ENCODE data around the gene MICAL2. TPM values are rescaled to one million over a fixed set of nuclear protein-coding genes. Genes with fewer than 3 reads are reported as not detected.

MICAL2 gene, protein sequence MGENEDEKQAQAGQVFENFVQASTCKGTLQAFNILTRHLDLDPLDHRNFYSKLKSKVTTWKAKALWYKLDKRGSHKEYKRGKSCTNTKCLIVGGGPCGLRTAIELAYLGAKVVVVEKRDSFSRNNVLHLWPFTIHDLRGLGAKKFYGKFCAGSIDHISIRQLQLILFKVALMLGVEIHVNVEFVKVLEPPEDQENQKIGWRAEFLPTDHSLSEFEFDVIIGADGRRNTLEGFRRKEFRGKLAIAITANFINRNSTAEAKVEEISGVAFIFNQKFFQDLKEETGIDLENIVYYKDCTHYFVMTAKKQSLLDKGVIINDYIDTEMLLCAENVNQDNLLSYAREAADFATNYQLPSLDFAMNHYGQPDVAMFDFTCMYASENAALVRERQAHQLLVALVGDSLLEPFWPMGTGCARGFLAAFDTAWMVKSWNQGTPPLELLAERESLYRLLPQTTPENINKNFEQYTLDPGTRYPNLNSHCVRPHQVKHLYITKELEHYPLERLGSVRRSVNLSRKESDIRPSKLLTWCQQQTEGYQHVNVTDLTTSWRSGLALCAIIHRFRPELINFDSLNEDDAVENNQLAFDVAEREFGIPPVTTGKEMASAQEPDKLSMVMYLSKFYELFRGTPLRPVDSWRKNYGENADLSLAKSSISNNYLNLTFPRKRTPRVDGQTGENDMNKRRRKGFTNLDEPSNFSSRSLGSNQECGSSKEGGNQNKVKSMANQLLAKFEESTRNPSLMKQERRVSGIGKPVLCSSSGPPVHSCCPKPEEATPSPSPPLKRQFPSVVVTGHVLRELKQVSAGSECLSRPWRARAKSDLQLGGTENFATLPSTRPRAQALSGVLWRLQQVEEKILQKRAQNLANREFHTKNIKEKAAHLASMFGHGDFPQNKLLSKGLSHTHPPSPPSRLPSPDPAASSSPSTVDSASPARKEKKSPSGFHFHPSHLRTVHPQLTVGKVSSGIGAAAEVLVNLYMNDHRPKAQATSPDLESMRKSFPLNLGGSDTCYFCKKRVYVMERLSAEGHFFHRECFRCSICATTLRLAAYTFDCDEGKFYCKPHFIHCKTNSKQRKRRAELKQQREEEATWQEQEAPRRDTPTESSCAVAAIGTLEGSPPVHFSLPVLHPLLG
- total RNA-seq (2014; rRNA removed; shearing (Covaris generic)) = 95.3 and 148 TPM in 2 replicates

GRCh38 chr11:12110201-12110713 is at the start of gene MICAL2:
Gene MICAL2, plus strand, starts transcription at chr11:12110590. Its CDS starts 51,566 bp downstream, at chr11:12162156.
- peak; percentile 84 for DNase-seq (ENCODE audit: low spot score)

DNA sequence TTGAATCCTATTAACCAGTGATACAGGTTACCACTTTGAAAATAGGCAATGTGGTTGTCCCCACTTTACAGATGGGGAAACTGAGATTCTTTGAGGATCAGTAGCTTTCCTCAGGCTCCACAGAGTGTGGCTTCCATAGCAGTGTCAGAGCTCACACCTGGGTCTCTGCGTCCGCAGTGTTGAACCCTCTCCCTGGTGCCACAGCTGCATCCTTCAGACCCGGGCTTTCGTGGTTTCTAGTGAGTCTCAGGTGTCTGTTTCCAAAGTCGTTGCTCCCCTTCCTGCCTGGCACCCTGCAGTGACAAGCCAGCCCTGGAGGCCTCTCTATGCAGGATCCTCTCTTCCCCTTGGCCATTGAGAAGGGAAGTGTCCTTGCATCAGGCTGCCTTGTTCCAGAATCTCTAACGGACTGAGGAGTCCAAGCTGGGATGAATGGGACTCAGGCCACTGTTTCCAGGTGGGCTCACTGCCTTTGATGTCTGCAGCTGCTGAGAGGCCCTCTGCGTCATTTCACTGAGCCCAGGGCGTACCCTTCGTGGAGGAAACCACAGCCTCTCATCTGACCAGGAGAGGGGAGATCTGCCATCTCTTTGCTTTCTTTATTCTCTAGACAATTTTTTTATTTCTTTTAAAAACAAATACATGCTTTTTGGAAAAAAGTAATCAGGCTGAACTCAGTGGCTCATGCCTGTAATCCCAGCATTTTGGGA is 48.4 kb upstream of the MICAL2 start:
- DNase-seq (ENCODE audit: low spot score) = no peak

GRCh38 chr11:12063251-12063650 is 47.1 kb upstream of the MICAL2 start:
- DNase-seq (ENCODE audit: low spot score) = no peak

GRCh38 chr11:12064136-12064953 is 46.0 kb upstream of the MICAL2 start:
- no peak for DNase-seq (ENCODE audit: low spot score)

DNA sequence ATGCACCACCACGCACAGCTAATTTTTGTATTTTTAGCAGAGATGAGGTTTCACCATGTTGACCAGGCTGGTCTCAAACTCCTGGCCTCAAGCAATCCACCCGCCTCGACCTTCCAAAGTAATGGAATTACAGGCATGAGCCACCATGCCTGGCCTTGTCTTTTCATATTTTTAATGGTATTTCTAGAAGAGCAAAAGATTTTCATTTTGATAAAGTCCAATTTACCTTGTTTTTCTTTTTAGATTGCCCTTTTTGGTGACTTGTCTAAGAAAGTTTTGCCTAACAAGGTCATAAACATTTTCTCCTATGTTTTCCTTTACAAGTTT is 45.5 kb upstream of the MICAL2 start:
- no peak for DNase-seq (ENCODE audit: low spot score)

GRCh38 chr11:12066056-12066798 is 44.2 kb upstream of the MICAL2 start:
- DNase-seq (ENCODE audit: low spot score) = peak; percentile 100

- peak; percentile 87 for DNase-seq (ENCODE audit: low spot score)
Measured at GRCh38 chr11:12066799-12067508, 43.4 kb upstream of the MICAL2 start.

DNA sequence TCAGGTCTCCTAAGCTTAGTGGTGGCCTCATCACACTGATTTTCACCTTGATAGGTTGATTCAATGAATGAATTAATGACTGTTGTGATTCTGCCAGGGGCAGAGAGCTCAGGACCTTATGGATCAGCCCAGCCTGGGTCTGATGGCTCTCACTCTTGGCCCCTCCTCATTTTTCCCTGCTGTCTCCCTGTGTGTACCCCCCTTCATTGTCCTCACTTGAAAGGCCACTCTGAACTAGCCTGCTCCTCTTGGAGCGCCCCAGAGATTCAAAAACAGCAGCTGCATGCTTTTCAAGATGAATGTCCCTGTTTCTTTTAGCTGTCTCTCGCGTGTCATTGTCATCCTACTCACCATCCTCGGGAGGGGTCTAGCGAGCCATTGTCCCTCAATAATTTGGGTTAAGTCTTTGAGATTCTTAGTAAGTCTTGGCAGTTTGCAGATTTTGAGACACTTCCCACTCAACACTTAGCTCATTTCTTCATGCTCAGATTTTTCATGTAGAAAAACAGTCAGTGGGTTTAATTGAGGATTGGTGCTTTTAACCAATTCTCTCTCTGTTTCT is 42.5 kb upstream of the MICAL2 start:
- DNase-seq (ENCODE audit: low spot score) = no peak

DNA sequence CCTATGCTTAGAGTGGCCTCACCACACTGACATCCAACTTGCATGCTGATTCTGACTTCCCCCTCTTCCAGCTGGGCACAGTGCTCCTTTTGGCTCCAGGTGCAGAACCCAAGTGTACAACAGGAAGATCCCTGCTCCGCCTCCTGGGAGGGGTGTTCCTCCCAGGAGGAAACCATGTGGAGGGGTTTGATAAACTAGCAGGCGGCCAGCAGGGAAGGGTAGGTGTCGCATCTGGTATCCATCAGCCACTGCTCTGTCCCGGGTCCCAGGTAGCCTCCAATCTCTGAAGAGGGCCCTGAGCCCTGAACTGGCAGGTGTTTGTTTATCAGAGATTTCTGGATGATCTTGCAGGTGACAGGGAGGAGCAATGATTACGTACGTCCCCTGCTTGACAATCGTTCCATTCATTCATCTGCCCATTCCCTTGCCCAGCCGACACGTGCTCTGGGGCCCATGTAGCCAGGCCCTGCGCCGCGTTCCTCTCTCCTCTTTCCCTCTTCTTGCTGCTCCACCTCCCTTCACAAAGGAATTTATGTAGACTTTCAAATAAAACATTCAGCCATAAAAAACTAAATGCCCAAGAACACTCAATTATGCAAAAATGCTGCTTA is 41.2 kb upstream of the MICAL2 start:
- DNase-seq (ENCODE audit: low spot score) = no peak

DNA sequence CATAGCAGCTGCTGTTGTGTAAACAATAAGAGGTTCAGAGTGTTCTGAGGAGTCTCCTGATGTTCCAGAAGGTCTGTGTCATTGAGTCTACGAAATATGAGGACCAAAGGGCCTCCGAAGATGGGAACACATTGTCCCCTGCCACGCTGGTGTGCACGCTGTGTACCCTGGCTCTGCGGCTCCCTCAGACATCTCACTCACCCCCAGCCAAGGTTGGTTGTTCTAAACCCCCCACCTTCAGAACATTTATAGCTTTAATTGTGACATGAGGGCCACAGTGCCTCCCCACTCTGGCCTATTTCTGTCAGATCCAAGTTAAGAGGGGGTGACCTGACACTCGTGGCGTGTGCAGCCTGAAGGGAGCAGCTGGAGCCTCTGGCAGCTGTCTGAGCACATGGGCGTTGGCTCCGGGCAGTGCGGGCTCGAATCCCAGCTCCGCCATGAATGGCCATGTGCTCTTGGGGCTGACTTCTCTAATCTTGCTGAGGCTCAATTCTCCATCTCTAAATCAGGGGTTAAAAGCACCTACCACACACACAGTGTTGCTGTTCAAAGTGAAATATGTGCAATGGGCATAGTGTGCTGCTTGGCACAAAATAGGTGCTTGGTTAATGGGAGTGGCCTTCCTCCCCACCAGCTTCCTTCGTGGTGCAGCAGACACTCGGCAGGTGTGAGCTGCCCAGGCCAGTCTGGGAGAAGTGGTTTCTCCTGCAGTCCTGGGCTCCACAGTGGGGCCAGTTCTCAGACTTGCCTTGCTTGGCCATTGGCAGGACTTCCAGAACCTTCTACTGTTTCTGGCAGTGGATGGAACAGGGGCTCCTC is 39.7 kb upstream of the MICAL2 start:
- no peak for DNase-seq (ENCODE audit: low spot score)

GRCh38 chr11:12071574-12071973 is 38.8 kb upstream of the MICAL2 start:
- DNase-seq (ENCODE audit: low spot score) = no peak

GRCh38 chr11:12073436-12073835 is 37.0 kb upstream of the MICAL2 start:
- no peak for DNase-seq (ENCODE audit: low spot score)

DNA sequence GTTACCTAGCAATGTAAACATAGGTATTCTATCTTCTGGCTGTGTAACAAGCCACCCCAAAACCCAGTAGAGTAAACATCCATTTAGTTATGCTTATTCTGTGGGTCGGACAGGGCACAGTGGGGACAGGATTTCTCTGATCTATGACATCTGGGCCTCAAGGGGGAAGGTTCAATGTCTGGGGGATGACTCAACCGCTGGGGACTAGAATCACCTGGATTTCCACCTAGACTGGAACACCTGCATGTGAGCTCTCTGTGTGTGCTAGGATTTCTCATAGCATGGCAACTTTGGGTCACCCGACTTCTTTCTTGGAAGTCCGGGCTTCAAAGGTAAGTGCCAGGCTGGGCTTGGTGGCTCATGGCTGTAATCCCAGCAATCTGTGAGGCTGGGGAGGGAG is 36.5 kb upstream of the MICAL2 start:
- DNase-seq (ENCODE audit: low spot score) = no peak

- DNase-seq (ENCODE audit: low spot score) = no peak
Measured at GRCh38 chr11:12074529-12075195, 35.7 kb upstream of the MICAL2 start.

GRCh38 chr11:12075291-12075690 is 35.1 kb upstream of the MICAL2 start:
- DNase-seq (ENCODE audit: low spot score) = no peak

DNA sequence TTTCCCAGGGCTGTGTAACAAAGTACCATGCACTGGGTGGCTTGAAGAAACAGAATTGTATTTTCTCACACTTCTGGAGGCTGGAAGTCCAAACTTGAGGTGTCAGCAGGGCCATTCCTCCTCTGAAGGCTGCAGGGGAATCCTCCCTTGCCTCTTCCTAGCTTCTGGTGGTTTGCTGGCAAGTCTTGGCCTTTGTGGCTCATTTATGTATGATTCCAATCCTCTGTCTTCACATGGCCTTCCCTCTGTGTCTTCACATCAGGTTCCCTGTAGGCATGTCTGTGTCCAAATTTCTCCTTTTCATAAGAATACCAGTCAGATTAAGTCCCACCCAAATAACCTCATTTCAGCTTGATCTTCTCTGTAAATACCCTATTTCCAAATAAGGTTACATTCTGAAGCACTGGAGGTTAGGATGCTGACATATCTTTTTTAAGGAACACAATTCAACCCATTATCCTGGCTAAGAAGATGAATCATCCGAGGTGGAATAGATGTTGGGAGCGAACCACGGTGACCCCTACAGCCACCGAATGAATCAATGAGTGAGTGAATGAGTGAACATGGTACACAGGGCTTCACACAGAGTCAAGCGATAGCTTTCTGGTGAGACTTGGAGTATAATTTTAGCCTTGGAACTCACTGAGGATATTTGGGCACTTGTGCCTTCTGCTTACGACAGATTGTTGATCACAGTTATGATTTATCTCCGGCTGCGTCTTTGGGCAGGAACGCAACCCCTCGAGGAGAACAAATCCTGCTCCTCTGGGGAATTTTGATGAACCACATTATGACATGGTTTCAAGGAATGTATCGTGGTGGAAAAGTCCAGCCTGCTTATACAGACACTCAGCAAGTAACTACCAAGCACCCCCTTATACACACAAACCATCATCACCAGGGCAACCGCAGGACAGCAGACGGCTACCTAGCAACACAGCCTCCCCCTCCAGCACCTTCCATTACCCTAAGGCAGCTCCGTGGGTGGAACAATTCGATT is 34.3 kb upstream of the MICAL2 start:
- DNase-seq (ENCODE audit: low spot score) = peak; percentile 98
